ENCODE data around the gene KIAA1586.
A peak's percentile ranks its signal among the peaks of the same experiment; 100 is the strongest.
"Not testable (repeated sequence)": the region's sequence is repeated elsewhere in the genome, so short reads cannot be mapped to it uniquely, and the experiment has no call there.

KIAA1586 gene

GRCh38 chr6:57047859-57048258, 1.4 kb downstream of the KIAA1586 start:
- DNase-seq (ENCODE audit: low read depth) = not testable (repeated sequence)

DNA sequence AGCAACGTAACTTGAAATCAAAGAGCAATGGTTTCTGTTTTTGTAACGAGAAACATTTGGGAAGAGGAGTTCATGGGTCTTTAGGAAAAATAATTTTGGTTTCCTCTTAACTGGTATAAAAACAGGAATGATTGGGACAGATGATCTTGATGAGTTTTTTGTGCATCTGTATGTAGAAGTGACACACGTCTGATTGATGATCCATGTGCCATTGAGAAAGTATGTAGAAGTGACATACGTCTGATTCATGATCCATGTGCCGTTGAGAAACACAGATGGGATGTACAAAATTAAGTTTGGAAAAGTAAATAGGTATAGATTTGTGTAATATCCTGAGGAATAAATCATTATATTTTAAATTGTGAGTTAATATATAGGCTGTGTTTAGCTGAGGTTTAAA, 2.1 kb downstream of the KIAA1586 start:
- DNase-seq (ENCODE audit: low read depth) = no peak

GRCh38 chr6:57063847-57064246, 17.4 kb downstream of the KIAA1586 start:
- no peak for DNase-seq (ENCODE audit: low read depth)

GRCh38 chr6:57064809-57065208, 18.3 kb downstream of the KIAA1586 start:
- no peak for DNase-seq (ENCODE audit: low read depth)

- no peak for DNase-seq (ENCODE audit: low read depth)
These were observed 21.6 kb downstream of the KIAA1586 start for GRCh38 chr6:57068061-57068460.

- no peak for DNase-seq (ENCODE audit: low read depth)
These were observed 22.7 kb downstream of the KIAA1586 start for GRCh38 chr6:57069228-57069627.

DNA sequence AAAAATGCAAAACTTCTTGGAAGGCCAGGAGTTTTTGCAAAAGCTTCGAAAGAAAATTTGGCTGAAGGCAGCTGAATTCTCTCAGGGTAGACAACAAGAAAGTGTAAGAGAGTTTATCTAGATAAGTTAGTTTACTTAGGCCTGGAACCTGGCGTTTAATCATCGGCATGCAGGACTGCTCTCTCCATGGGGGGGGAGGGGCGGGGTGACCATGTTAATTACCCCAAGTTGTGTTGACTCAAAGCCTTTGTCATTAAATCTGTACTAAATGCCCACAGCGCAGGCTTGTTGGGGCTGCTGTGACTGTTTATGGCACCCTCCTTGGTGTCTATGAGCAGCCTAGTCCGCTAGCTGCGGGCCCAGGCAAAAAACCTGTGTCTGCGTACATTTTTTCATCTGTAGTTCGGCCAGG, 23.4 kb downstream of the KIAA1586 start:
- DNase-seq (ENCODE audit: low read depth) = no peak

DNA sequence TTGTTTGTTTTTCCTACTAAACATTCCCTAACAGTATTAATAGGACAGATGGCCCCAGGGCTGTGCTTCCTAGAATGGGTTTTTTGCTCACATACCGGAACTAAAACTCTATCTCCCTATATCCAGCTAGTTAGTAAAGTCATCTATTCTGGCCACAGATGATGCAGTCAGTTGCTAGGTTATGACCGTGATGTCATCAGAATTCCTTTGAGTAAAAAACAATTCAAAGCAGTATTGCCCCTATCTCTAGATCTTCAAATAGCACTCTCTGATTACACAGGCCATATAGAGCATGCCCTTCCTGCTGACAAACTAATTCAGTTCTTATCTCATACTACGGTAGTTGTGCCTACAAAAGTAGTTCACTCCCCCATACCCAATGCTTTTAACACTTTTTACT, 25.6 kb downstream of the KIAA1586 start:
- no peak for DNase-seq (ENCODE audit: low read depth)

- DNase-seq (ENCODE audit: low read depth) = no peak
These were observed 27.9 kb downstream of the KIAA1586 start for GRCh38 chr6:57074383-57074782.

DNA sequence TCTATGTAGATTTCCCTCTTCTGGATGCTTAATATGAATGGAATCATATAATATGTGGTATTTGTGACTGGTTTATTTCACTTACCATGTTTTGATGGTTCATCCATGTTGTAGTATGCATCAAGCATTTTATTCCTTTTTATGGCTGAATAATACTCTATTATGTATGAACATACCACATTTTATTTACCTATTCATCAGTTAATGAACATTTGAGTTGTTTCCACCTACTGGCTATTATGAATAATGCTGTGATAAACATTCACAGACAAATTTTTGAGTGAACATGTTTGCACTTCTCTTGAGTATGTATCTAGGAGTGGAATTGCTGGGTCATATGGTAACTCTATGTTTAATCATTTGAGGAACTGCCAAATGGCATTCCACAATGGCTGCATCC, 28.6 kb downstream of the KIAA1586 start:
- DNase-seq (ENCODE audit: low read depth) = no peak

- DNase-seq (ENCODE audit: low read depth) = no peak
These were observed 32.2 kb downstream of the KIAA1586 start for GRCh38 chr6:57078531-57079207.

DNA sequence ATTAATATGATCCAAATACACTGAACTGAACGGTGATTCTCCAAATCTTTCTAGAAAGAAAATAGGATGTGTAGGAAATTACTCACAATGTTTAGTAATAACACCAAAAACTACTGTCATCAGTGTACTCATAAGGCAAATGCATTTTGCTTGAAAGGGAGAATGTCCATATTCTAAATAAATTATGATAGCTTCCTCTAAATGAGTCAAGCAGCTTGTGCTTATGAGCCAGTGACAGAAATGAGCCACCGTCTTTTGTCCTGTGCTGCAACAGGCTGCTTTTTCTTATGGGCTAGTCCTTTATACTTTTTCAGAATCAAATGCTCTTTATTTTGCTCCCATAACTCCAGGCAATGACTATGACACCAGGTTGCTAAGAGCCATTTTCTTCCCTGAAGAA, 39.0 kb downstream of the KIAA1586 start:
- DNase-seq (ENCODE audit: low read depth) = no peak

- DNase-seq (ENCODE audit: low read depth) = no peak
These were observed 40.4 kb downstream of the KIAA1586 start for GRCh38 chr6:57086843-57087242.

DNA sequence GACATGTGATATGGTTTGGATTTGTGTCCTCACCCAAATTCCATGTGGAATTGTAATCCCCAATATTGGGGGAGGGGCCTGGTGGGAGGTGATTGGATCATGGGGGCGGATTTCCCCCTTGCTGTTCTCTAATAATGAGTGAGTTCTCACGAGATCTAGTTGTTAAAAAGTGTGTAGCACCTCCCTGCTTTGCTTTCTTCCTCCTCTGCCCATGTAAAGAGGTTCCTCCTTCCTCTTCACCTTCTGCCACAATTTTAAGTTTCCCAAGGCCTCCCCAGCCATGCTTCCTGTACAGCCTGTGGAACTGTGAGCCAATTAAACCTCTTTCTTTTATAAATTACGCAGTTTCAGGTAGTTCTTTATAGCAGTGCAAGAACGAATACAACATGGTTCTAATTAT, 41.4 kb downstream of the KIAA1586 start:
- DNase-seq (ENCODE audit: low read depth) = no peak

DNA sequence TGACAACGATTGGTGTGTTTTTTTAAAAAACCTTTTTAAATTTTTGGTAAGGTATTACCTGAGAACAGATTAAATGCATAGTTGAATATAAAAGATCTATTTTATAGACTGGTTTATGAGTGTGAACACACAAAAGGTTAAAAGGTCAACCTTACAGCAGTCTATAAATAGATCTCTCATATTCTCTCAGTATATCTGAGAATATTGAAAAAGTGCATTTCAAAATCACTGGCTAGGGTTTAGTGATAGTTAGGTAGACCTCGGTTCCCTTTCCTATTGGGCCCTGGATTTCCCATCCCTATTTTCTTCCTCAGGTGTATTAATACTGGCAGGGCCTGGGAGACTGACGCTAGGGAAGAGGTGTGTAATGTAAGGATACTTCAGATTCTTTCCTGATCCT, 42.8 kb downstream of the KIAA1586 start:
- no peak for DNase-seq (ENCODE audit: low read depth)

- DNase-seq (ENCODE audit: low read depth) = peak; percentile 96
These were observed 43.4 kb downstream of the KIAA1586 start, which contains the start of gene ZNF451 for GRCh38 chr6:57089687-57090457. Gene ZNF451 (plus strand): TSS chr6:57090188. CDS start chr6:57090254, 66 bp downstream.

GRCh38 chr6:57090458-57091067, 44.1 kb downstream of the KIAA1586 start:
- not testable (repeated sequence) for DNase-seq (ENCODE audit: low read depth)

DNA sequence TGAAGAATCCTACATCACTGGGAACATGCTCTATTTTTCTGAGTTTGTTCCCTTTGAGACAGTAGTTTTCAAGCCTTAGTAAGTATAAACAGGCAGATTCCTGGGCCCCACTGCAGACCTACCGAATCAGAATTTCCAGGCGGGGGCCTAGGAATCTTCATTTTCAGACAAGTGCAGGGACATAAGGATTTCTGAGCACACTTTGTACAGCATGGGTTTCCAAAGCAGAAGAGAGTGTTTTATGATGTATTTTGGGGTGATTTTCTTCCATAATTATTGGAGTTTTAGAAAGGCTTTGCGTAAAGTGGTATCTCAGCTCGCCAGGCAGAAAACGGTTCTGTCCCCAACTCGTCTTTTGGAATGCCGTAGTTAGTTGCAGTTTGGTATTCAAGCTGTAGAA, 44.9 kb downstream of the KIAA1586 start:
- DNase-seq (ENCODE audit: low read depth) = not testable (repeated sequence)

DNA sequence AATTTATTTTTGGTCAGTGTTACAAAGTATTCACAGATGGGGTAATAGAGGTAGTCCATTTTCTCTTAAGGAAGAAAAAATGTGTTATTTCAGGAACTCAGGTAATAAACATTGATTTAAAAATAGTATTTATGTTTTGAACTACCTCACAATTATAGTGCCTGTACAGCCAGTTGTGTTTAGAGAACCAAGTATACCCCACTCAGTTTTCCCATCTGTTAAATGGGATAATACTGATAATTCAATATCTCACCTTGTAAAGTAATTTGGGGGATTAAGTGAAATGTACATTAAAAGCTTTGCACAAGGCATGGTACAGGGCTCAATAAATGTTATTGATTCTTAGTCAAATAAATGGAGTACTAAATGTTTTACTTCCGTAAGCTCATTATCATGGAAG, 48.2 kb downstream of the KIAA1586 start:
- no peak for DNase-seq (ENCODE audit: low read depth)

DNA sequence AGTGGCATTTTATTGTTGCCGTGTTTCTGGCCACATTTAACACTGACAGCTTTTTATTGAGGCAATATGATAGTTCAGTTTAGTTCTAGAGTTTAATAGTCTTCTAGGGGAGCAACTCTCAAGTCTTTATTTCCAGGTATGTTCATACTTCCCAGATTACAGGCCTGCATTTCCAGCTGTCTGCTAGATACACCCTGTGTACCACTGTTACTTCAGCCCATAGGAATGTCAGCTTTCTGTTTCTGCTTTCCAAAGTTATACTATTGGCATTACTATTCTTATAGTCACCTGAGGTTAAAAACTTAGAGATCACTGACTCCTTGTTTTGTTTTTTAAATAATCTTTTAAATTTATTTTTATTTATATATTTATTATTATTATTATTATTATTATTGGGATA, 51.1 kb downstream of the KIAA1586 start:
- no peak for DNase-seq (ENCODE audit: low read depth)

- DNase-seq (ENCODE audit: low read depth) = no peak
These were observed 56.5 kb downstream of the KIAA1586 start for GRCh38 chr6:57102976-57103375.

GRCh38 chr6:57104336-57104735, 57.8 kb downstream of the KIAA1586 start:
- DNase-seq (ENCODE audit: low read depth) = no peak
